Fibroblast of lung (primary cell): Measurements from ENCODE around the gene HNF4A. TPM values are rescaled to one million over a fixed set of nuclear protein-coding genes. Genes with fewer than 3 reads are reported as not detected.

Source experiments
- DNase-seq, 2 donors: peaks; one replicate each; pipeline versions ENCODE4 v3.0.0 to v3.0.0-alpha.2; 2010; ENCODE audit warnings: low read depth in 2 of 2
- H2AFZ ChIP-seq: 2 replicates; pipeline ENCODE4 v1.5.1; 2012; ENCODE audit warnings: low read length, control low read depth, inconsistent platforms
- H3K27ac ChIP-seq: 2 replicates; pipeline ENCODE4 v1.5.1; 2011; ENCODE audit warnings: low read length, control low read depth; ENCODE audit not compliant: insufficient read depth
- H3K27me3 ChIP-seq: 2 replicates; pipeline ENCODE4 v1.5.1; 2011; ENCODE audit warnings: mild to moderate bottlenecking, low read length; ENCODE audit not compliant: control insufficient read depth, insufficient read depth
- H3K36me3 ChIP-seq: 2 replicates; pipeline ENCODE4 v1.5.1; 2011; ENCODE audit warnings: low read length; ENCODE audit not compliant: control insufficient read depth, insufficient read depth
- H3K4me1 ChIP-seq: 2 replicates; pipeline ENCODE4 v1.5.1; 2011; ENCODE audit warnings: low read length; ENCODE audit not compliant: control insufficient read depth, insufficient read depth; ENCODE audit errors: extremely low read depth
- H3K4me2 ChIP-seq: 2 replicates; pipeline ENCODE4 v1.5.1; 2011; ENCODE audit warnings: low read length, control low read depth; ENCODE audit not compliant: insufficient read depth; ENCODE audit errors: extremely low read depth
- H3K4me3 ChIP-seq, 4 experiments: fragments of 200-600 bp in 1 of 4; sonication (generic) in 1 of 4; replicated peaks in 1 of 4; 2 replicates each; pipeline ENCODE4 v1.5.1; 2011 to 2016; ENCODE audit warnings: low read length in 4 of 4, low read depth in 3 of 4, mild to moderate bottlenecking in 3 of 4, control low read depth in 2 of 4, inconsistent platforms in 1 of 4, mixed read lengths in 1 of 4; ENCODE audit not compliant: insufficient read depth in 1 of 4; ENCODE audit errors: control extremely low read depth in 1 of 4
- H3K79me2 ChIP-seq: 2 replicates; pipeline ENCODE4 v1.5.1; 2012; ENCODE audit warnings: mild to moderate bottlenecking, low read length, inconsistent platforms; ENCODE audit not compliant: control insufficient read depth, insufficient read depth
- H3K9ac ChIP-seq: 2 replicates; pipeline ENCODE4 v1.5.1; 2011; ENCODE audit warnings: mild to moderate bottlenecking, low read length, control low read depth; ENCODE audit not compliant: insufficient read depth
- H3K9me3 ChIP-seq: 2 replicates; pipeline ENCODE4 v1.5.1; 2012; ENCODE audit warnings: low read depth, low read length; ENCODE audit not compliant: control insufficient read depth, insufficient read depth
- H4K20me1 ChIP-seq: 2 replicates; pipeline ENCODE4 v1.5.1; 2011; ENCODE audit warnings: low read length; ENCODE audit not compliant: control insufficient read depth, insufficient read depth; ENCODE audit errors: extremely low read depth
- EZH2 ChIP-seq: IDR thresholded peaks from 2 replicates; pipeline ENCODE4 v1.5.1; 2012; ENCODE audit warnings: low read length, control low read depth, mild to moderate bottlenecking; ENCODE audit errors: missing control alignments
- polyA plus RNA-seq, 2 donors: library from polyadenylated mRNA; depleted of rRNA in 1 of 2; stranded (reverse) in 1 of 2; unstranded in 1 of 2; fragments of >200 nt; gene quantifications; 2 replicates each; pipeline ENCODE4 v1.2.1, GENCODE V29; 2011 to 2012; ENCODE audit warnings: missing spikeins in 1 of 2
- total RNA-seq: library from RNA; depleted of rRNA; stranded (reverse); fragments of >200 nt; gene quantifications from 2 replicates; pipeline ENCODE4 v1.2.1, GENCODE V29; 2014
- TF ChIP-seq, protein P1 (sequence below), 2 donors: IDR thresholded peaks in 1 of 2; conservative IDR thresholded peaks in 1 of 2; 1 replicate in 1 of 2; 2 replicates in 1 of 2; pipeline ENCODE4 v1.5.1; 2011 to 2012; ENCODE audit warnings: low read length in 2 of 2, control low read depth in 1 of 2, inconsistent platforms in 1 of 2, low read depth in 1 of 2, mild to moderate bottlenecking in 1 of 2

The HNF4A gene
- total and polyA plus RNA-seq, 2 donors (not counting 1 experiment from before 2014, with no cell fraction given) = not detected

DNA sequence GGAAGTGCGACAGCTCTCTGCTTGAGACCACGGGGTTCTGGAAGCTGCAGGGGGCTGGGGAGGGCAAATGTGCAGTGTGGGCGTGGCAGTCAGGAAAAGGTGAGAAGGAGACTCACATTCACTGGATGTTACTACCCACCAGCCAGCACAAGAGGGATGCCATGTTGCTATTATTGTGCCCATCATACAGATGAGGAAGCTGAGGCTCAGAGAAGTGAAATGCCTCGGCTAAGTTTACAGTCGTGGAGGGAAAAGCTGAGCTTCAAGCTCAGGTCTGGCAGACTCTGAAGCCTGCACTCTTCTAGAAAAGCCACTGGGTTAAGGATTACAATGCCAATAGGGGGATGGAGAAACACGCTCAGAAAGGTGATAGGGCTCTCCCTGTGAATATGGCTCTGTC lies 34.4 kb downstream of the HNF4A start:
- no peaks in the 10 kb centered on the region for H3K27me3 ChIP-seq
- H3K9ac ChIP-seq = no peak overlapping the region
- no peak overlapping the region for H3K4me2 ChIP-seq
- H3K4me3 ChIP-seq = no peak overlapping the region
- no peaks in the 10 kb centered on the region for H4K20me1 ChIP-seq
- H3K9me3 ChIP-seq = no peaks in the 10 kb centered on the region
- H3K79me2 ChIP-seq = no peaks in the 10 kb centered on the region
- no peak overlapping the region for H2AFZ ChIP-seq
- no peaks in the 10 kb centered on the region for H3K4me1 ChIP-seq
- H3K36me3 ChIP-seq = no peaks in the 10 kb centered on the region
- no peak for DNase-seq
- no peak overlapping the region for H3K27ac ChIP-seq
- TF ChIP-seq EZH2 = no peak

DNA sequence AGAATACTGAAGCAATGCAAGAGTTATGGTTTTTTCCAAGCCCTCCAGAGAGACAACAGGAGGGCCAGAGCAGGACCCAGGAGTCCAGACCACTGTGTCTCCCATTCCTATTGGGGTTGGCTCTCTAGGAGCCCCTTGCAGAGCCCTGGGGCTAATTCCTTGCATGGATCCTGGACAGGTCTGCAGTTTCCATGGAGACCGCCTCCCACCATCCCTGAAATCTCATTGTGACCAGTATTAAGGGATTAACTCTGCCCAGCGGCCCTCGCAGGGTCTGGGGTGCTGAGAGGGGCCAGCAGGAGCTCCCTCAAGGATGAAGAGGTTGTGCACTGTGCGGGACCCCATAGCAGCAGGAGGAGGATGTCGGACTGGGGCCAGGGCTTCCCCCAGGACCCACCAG lies 34.8 kb downstream of the HNF4A start:
- TF ChIP-seq, protein P1, sequence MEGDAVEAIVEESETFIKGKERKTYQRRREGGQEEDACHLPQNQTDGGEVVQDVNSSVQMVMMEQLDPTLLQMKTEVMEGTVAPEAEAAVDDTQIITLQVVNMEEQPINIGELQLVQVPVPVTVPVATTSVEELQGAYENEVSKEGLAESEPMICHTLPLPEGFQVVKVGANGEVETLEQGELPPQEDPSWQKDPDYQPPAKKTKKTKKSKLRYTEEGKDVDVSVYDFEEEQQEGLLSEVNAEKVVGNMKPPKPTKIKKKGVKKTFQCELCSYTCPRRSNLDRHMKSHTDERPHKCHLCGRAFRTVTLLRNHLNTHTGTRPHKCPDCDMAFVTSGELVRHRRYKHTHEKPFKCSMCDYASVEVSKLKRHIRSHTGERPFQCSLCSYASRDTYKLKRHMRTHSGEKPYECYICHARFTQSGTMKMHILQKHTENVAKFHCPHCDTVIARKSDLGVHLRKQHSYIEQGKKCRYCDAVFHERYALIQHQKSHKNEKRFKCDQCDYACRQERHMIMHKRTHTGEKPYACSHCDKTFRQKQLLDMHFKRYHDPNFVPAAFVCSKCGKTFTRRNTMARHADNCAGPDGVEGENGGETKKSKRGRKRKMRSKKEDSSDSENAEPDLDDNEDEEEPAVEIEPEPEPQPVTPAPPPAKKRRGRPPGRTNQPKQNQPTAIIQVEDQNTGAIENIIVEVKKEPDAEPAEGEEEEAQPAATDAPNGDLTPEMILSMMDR (conservative IDR thresholded peaks at IDR 0.05 in 1 of 2, IDR thresholded peaks at IDR 0.05 in 1 of 2; ENCODE audit: low read depth in 1 of 2, low read length in 2 of 2) = no peak
- no peak for TF ChIP-seq EZH2
- Histone ChIP-seq H3K9me3 (no peaks in the 10 kb centered on the region), H3K4me3 (no peak overlapping the region), H3K4me2 (no peak overlapping the region), H3K27me3 (no peaks in the 10 kb centered on the region), H3K27ac (no peak overlapping the region), H3K4me1 (no peaks in the 10 kb centered on the region), H3K79me2 (no peaks in the 10 kb centered on the region), H3K36me3 (no peaks in the 10 kb centered on the region), H2AFZ (no peak overlapping the region), H3K9ac (no peak overlapping the region), H4K20me1 (no peaks in the 10 kb centered on the region)
- no peak for DNase-seq

- no peaks in the 10 kb centered on the region for H3K27me3 ChIP-seq
- TF ChIP-seq, protein P1 (conservative IDR thresholded peaks at IDR 0.05 in 1 of 2, IDR thresholded peaks at IDR 0.05 in 1 of 2; ENCODE audit: low read depth in 1 of 2, low read length in 2 of 2) = no peak
- no peak for TF ChIP-seq EZH2
Measured at GRCh38 chr20:44392088-44392775, 36.7 kb downstream of the HNF4A start.

More at GRCh38 chr20:44392088-44392775, 36.7 kb downstream of the HNF4A start:
- H4K20me1 ChIP-seq = no peaks in the 10 kb centered on the region
- H3K79me2 ChIP-seq = no peaks in the 10 kb centered on the region
- no peak overlapping the region for H3K4me3 ChIP-seq
- no peak overlapping the region for H2AFZ ChIP-seq
- no peaks in the 10 kb centered on the region for H3K36me3 ChIP-seq
- H3K27ac ChIP-seq = no peak overlapping the region
- H3K9ac ChIP-seq = no peak overlapping the region
- DNase-seq = no peak
- H3K4me2 ChIP-seq = no peak overlapping the region
- no peaks in the 10 kb centered on the region for H3K9me3 ChIP-seq
- H3K4me1 ChIP-seq = no peaks in the 10 kb centered on the region
